HG03060 (cell line): ENCODE measurements around the gene RABGGTA.

ENCODE experiments used
- ATAC-seq: cut with Tn5 transposase; IDR thresholded peaks from one replicate; pipeline ENCODE4 v1.9.1; 2021; ENCODE audit warnings: low read depth, moderate number of reproducible peaks; ENCODE audit not compliant: unreplicated experiment

Gene RABGGTA

DNA sequence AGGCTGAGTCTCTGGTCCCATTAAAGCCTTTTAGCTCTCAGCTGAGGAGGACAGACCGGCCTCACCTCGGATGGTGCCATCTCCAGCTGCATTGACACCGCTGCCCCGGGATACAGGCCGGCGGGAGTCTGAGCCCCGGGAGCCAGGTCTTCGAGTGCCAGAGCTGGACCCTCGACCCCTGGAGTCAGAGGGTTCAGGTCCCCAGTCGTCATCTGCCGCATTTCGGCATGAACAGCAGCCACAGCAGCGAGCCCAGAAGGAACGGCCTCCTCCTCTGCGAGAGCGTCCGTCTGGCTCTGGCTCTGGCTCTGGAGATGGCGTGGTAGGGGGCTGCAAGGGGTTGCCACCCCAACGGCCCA, 9.4 kb downstream of the RABGGTA start:
- no peak for ATAC-seq

DNA sequence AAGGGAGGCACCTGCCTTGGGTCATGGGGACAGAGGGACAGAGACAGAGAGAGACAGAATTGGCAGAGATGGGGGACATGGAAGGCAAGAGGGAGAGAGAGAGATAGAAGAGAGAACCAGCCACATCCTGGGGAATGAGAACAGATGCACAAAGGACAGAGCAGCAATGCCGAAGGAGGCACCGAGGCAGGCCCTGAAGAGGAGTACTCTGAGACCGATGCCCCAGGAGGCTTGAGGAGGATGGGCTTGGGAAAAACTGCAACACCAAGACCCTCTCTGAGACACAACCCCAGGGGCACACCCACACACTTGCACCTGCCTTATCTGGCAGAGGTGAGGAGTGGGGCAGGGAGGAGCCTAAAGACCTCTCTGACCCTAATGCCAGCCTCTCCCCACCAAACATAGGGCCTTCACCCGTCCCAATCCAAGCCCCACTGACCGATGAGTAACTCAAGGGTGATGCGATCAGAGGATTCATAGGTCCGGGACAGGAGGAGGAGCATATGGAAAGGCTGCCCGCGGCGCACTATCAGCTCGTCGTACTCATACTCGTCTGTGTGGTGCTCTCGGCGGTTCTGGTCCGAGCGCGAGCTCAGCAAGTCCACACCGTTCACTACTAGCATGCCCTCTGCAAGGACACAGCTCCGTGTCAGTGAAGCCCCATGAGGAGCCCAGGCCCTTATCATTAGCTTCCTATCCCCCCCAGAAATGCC, 10.0 kb downstream of the RABGGTA start:
- no peak for ATAC-seq

DNA sequence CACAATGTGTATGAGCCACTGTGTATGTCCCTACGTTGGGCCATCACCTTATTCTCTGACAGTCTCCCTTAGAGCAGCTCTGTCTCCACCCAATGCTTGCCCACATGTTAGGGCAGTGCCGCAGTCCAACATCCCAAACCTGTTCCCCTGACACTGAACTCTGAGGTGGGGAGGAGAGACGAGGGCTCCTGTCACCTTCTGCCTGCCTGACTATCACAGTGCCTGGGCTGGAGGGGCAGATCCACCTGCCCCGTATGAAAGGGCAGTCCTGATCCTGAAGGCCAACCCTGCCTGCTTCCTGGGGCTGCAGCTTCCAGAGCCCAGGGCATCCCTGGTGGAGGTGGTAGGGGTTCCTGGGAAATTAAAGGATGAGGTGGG, 10.6 kb downstream of the RABGGTA start:
- no peak for ATAC-seq

DNA sequence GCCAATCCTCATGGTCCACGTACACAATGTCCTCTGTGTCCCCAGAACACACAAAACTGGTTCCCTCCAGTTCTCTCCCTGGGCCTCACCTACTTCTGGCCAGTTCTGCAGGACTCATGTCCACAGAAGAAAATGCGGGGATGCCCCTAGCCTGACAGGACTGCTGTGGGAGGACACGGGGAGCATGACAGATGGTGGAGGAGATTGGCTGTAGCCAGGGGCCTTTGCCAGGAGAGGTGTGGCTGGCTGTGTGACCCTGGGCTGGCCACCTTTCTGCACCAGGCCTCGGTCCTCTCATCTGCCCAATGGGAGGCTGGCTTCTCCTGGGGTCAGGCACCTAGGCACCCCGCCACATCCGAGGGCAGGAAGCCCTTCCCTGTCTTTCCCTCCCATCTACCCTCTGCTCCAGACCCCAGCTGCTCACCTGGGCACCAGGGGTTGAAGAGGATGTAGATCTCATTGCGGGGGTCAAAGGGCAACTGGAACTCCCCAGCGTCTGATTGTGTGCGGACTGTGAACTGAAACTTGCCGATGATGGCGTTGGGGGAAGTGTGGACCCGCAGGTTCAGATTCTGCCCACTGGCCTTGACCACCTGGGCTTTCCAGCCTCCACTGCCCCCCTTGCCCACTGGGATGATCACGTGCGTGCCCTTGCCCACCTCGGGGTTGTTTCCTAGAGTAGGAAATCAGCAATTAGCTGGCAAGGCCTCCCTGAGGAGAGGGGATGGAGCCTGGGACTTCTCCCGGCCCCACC, 11.2 kb downstream of the RABGGTA start:
- ATAC-seq, result no peak

DNA sequence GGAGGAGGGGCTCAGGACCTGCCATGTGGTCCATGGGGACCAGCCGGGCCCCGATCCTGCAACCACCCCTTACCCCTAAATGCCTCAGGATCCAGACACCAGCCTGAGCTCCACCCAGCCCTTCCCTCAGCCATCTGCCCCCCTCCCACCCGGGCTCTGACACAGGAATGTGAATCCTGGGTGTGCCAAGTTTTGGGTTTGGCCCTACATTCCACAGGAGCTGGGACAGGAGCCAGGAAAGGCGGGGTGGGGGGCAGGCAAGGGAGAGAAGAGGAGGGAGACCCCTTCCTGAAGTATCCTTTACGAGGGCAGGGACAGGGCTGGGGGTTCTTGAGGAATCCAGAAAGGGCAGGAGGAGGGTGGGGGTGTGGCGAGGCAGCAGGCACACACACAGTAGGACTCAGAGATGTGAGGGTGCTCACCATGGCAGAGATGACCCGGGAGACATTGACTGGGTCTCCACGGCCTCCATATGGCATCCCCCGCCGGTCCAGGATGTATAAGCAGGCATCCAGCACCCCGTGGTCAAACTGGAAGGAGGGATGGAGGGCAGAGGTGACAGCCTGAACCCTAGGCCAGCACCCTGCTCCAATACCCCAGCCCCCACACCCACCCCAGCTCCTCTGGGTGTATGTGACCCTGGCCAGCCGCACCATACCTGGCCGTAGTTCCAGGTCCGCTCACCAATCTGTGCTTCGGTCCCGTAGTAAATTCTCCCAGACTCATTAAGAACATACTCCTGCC, 11.9 kb downstream of the RABGGTA start:
- no peak for ATAC-seq

DNA sequence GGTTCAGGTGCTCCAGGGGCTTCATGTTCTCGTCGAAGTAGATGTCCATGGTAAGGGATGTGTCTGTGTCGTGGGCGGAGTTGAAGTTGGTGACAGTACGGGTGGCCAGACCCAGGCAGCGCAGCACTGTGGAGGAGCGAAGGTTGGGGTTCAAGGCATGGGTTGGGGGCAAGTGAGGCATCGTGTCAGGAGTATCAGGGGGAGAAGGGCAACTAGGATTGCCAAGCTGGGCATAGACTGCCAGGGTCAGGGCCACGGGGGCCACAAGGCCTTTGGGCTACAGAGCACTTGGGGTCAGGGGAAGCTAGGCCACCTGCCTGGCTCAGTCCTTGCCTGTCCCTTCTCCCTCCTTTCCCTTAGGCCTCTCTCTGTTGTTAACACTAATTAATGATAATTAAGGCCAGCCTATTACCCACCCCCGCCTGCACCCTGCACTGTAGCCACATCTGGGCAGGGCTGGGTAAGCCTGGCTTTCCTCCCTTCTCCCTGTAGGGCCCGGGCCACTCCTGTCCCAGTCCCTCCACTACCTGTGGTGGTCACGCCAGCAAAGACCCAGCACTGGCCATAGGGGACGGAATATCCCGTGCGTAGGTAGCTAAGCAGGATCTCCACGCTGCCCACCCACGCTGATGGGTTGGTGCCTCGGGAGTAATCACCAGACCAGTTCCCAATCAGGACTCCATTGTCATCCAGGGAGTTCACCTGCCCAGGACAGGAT, 12.7 kb downstream of the RABGGTA start:
- ATAC-seq, result no peak

DNA sequence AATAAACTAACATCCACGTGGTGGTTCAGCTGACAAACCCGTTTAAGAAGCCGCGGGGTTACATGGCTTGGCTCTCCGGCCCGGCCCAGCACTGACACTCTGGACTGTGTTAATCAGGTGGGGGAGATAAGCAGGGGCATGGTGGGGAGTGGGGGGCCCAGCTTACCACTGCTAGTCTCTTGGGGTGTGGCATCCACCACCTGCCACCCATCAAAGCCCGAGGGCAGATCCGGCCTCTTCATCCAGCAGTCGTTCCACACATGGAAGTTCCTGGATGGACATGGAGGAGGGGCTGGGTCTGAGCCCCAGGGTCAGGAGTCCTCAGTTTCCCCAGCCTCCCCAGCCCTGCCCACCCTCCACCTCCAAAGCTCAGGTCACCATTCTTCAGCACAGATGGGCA, 13.3 kb downstream of the RABGGTA start:
- no peak for ATAC-seq

DNA sequence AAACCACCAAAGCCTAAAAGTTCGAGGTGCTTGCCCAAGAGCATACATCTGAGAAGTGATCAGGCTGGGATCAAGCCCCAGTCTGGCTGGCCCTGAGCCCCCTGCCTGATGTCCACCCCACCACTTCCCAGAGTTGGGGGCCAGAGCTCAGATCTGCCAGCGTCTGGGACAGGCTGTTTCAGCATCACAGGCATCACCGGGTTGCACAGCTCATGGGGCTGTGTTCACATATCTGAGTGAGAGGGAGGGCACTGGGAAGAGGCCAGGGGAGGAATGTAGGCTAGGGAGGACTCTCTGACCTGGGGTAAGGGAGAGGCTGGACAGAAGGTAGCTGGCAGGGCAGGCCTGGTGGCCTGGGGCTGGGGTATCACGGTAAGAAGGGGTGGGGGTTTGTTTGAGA, 14.4 kb downstream of the RABGGTA start:
- ATAC-seq, result no peak

DNA sequence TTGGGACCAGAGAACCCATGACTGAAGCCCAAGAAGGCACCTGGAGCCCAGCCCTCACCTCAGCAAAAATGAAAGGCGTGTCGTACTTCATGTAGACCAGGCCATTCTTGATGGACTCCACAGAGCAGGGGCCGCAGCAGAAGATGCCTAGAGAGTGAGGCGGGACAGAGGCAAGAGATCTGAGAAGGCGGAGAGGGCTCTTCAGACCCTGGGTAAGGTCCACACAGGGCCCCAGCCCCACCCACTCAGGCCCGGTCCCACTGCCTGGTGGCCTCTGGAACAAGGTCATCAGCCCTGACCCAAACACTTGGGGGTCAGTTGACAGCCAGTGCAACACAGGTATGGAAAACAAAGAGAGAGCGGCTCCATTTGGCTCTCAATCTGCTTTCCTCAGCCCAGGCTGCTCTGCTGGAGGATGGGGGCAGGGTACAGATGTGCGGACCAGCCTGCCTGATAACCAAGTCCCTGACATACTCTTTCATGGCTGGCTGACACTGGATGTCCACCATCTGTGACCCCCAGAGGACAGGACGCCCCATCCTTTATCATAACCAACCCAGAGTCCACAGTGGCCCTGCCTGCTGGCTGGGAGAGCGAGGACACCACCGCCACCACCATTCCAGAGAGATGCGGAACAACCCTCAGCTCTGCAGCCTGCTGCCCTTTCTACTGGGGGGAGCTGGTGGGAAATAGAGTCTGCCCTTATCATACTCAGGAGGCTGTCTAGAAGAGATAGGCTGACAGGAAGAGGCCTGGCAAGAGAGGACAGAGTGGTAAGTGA, 15.3 kb downstream of the RABGGTA start:
- ATAC-seq, result no peak

DNA sequence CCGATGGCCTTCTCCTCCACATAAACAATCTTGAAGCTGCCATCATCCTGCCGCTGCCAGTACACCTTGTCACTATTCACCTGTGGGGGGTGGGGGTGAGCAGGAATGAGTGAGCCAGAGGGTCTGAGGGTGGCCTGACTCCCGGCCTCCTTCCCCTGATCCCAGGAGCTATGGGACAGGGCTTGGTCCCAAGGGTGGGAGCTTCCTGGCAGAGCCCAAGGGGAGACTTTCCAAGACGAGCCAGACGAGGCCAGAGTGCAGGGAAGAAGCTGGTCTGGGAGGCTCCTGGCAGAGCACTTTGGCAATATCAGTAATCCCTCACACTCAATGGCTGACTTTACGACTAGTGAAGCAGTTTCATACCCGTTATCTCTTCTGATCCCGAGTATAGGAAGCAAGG, 16.0 kb downstream of the RABGGTA start:
- no peak for ATAC-seq

DNA sequence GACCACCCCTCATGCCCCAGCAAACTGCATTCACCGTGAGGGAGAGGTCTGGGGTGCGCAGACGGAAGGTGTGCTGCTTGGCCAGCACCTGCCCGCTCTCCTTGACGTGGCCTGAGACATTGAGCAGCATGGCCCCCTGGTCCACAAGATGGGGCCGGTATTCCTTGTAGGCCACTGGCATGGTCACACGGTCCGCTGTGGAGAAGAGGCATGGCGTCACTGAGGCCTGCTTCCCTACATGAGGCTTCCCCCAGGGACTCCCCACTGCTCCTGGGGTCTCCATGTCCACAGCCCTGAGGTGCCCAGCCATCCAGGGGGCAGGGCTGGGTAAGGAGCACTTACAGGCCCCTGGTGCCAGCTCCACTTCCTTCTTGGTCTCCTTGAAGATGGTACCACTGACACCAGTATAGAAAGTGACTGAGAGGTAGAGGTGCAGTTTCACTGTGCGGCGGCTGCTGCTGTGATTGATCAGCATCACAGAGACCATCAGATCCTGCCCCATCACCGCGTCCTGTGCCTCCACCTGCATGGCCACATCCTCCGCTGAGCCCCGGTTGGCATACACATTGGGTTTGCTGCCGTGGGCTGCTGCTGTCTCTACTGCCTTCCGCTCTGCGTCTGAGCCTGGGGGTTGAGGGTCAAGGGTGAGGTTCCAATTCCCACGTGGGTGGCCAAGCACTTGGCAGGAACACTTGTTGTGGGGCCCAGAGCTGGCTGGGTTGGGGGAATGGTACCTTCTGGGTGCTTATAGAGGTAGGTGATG, 16.6 kb downstream of the RABGGTA start:
- no peak for ATAC-seq

DNA sequence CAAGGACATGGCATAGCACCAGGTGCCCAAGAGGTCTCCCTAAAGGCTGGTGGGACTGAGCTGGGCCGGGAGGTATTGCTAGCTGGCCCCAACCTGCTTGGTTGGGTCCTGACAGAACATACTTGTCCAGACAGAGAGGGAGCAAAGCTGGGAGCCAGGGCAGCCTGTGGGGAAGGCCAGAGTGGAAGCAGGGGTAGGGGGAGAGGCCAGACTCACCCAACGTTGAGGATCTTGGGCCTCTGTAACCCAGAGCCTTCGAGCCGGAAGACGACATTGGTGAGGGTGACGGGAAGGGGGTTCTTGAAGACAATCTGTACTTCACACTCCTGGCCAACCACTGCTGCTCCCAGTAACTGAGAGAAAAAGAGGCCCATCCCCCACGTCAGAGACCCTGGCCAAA, 17.5 kb downstream of the RABGGTA start:
- no peak for ATAC-seq

DNA sequence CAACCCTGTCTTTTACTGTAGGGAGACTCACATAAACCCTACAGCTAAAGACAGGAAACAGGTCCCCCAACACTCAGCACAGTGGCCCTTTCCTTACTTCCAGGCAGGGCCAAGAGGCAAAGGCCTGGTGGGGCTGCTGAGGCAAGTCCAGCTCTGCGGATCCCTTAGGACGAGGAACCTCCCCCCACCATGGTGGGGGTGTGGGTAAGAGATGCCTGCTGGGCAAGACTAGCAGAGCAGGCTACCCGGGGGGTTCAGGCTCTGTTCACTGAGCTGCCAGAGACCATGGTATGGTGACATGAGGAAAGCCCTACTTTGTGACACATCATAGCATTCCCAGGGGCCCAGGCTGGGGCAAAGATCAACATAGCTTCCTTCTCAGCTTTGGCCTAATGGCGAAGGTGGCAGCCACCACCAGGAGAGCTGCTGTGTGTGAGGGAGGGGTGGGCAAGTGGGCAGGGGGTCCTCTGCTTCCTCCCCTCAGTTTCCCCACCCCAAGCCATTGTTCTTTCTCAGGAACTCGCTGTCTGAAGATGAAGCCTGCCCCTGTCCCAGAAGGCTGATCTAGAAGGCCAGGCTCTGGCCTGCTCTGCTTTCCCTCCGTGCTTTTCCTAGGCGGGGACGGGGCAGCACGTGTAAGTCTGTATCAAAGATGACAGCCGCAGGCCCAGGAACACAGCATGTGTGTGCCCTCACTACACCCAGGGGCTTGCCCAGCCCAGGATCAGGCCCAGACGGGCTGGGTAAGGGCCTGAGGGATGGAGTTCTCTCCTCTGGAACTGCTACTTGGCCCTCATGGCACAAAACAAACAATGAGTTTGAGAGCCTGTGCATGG, 18.9 kb downstream of the RABGGTA start:
- ATAC-seq, result no peak

DNA sequence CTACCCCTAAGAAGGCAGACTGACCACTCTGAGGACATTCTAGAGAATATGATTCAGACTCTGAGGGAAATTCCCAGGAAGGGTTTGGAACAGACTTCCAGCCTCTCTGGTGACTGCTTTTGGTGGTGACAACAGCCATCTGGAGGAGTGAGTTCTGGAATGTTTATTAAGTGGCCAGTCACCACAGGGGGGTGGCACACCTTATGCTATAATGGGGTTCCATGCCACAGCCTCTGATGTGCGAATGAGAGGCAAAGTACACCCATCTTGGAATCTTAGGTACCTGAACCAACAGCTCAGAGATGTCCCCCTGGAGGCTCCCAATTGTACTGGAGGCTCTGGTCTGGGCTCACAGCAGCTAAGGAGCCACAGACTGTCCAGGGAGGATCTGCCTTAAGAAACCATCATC, 19.5 kb downstream of the RABGGTA start:
- ATAC-seq, result no peak

DNA sequence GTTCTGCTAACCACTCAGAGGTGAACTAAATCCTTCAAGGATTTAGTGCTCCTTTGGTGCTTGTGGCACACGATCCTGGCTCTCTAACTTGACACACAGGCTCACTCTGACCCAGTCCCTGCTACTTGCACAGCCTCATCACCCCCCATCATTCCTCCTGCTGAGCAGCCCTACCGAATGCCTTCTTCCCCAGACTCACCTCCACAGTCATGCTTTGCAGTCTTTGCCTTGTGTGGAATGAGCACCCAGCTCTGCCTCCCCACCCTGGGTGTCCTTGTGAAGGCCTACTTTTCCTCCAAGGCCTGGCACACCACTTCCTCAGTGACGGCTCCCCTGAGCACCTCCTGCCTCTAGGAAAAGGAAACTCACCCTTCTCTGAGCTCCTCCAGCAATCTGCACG, 21.0 kb downstream of the RABGGTA start:
- no peak for ATAC-seq

DNA sequence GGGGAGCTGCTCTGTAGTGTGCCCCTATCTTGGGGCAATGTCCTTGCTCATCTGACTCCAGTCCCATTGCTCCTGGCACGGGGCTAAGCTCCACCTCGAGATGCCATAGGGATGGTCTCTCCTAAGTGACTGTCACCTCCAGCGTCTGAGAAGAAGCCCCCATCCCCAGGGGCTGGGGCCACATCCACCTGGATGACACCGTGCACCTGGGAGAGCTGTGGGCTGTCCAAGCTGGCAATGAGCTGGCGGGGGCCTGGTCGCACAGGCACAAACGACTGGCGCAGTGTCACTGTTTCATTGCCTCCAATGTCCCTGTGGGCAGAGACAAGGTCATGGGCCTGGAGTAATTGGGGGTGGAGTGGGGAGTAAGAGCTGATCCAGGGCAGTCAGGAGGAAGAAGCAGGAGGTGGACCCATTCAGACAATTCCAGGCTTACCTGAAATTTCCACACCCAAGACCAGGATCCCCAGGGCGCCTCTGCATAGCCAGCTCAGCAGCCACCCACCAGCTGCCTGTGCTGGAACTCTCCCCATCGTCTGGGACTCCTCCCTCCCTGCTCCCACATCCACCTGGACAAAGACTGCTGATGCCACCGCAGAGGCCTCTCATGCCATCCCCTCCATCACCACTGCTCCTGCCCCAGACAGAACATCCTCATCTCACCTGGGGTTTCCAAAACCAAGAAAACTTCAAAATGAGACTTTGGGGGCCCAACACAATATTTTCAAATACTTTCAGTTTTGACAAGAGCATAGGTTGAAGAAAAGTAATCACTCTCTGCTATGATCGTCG, 22.0 kb downstream of the RABGGTA start:
- ATAC-seq, result no peak

DNA sequence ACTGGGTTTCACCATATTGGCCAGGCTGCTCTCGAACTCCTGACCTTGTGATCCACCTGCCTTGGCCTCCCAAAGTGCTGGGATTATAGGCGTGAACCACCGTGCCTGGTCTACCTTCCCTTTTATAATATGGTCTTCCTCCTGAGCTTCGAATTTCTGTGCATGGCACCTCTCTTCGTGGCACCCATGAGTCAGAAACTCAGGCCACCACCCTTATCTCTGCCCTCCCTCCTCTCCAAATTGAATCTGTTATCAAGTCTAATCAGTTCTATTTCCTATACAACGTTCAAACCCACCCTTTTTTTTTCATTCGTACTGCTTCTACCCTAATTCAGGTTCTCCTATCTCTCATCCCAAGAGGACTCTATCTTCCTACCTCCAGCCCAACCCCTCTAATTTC, 24.0 kb downstream of the RABGGTA start:
- no peak for ATAC-seq

DNA sequence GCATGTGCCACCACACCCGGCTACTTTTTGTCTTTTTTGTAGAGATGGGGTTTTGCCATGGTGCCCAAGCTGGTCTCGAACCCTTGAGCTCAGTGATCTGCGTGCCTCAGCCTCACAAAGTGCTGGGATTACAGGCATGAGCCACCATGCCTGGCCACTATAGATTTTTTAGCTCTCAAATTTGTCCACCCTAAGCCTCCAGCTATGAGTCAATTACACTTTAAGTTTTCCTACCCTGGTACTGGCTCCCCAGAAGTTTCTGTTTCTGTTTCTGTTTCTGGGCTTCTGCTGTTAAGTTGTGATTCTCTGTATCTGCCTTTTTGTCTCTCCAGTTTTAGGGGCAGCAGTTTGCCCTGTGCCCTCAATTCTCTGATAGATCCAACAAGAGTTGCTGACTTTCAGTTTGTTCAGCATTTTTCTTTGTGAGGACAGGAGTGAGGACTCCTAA, 24.6 kb downstream of the RABGGTA start:
- ATAC-seq, result no peak
